Measurements from ENCODE around the gene ACTRT2.

The ACTRT2 gene

DNA sequence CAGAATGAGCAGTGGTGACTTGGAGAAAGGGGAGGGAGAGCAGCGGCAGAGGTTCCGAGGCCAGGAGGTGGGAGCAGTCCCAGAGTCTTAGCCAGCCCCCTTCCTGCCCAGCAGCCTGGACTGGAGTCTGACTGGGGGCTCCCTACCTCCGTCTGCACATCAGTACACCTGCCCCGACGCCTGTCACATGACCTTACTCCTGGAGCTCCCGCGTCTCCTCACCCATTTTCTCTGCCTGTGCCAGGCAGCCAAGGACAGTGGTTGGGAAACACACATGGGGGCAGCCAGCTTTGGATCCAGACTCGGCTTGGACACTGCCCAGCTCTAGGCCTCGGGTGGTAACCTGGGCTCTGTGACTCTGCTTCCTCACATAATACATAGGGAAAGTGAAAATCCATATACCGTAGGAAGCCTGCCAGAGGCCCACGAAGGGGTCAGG is 16.9 kb downstream of the ACTRT2 start:
- no peak for DNase-seq
- in situ Hi-C loops (cut with MboI; ENCODE audit: low pct_unique_long_range_greater_than_20kb, low sequenced_read_pairs): no loop called here

DNA sequence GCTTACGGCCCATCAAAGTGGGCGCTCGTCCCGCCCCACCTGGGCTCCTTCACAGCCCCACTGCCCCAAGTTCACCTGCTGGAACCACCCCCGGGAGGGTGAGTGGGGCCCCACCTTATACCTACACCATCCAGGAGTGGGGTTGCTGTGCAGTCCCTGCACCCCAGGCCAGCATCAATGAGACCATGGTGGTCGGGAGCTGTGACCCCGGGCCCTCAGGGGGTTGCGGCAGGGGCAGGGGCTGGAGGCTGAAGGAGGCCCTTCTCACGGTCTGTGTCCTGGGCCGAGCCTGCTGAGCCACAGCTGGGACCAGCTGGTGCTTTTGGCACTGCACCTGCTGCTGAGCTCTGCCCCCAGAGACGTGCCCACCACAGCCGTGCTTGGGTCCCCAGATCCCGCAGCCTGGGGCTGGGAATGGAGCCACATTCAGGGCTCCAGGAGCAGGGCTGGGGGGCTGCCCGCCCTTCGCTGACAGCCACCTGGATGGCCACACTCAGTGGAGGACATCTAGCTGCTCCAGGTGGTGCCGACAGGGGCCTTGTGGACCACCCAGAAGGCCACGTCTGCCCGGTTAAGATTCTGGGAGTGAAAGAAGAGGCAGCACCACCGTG is 17.4 kb downstream of the ACTRT2 start:
- in situ Hi-C loops (cut with MboI; ENCODE audit: low pct_unique_long_range_greater_than_20kb, low sequenced_read_pairs): no loop called here
- no peak for DNase-seq

DNA sequence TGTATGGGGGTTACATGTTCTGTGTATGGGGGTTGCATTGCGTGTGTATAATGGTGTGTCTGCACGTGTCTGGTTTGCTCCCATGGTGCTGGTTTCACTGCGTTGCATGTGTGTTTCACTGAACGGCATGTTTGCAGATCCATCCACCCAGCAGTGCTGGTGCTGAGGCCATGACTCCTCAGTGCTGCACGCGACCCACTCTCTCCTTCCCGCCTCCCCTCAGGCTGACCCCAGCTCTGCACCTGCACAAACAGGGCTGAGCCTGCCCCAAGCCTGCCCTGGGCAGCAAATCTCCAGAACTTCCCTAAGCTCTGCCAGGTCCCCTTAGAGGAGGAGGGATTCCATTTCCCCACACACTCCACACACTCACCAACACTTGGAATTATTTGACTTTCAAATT is 18.7 kb downstream of the ACTRT2 start:
- in situ Hi-C loops (cut with MboI; ENCODE audit: low pct_unique_long_range_greater_than_20kb, low sequenced_read_pairs): no loop called here
- DNase-seq: no peak

DNA sequence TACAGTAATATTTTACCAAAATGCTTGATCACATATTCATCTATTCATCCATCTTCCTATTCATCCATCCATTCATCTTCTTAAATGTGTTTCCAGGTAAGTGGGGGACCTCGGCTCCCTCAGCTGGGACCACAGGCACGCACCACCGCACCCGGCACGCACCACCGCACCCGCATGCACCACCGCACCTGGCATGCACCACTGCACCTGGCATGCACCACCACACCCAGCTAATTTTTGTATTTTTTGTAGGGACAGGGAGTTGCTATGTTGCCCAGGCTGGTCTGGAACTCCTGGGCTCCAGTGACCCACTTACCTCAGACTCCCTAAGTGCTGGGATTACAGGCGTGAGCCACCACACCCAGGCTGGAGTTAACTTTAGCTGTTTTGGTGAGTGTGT is 21.2 kb downstream of the ACTRT2 start:
- in situ Hi-C loops (cut with MboI; ENCODE audit: low pct_unique_long_range_greater_than_20kb, low sequenced_read_pairs): no loop called here
- no peak for DNase-seq

DNA sequence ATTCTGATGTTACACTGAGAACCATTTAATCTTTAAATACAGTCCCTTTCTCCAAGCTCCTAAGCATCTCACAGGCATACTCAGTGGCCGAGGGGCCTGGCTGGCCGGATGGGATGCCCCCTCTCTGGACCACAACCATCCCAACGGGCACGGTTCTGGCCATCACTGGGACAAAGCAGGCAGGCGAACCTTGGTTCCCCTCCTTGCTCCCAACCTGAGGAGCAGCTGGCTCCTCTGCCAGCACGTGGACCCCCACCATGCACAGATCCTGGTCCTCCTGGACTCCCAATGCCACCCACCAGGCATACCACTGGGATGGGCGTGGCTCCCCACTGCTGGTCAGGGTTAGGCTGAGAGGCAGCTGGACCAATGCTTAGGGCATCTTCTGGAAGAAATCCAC is 27.9 kb downstream of the ACTRT2 start:
- DNase-seq: no peak
- in situ Hi-C loops (cut with MboI; ENCODE audit: low pct_unique_long_range_greater_than_20kb, low sequenced_read_pairs): no loop called here

DNA sequence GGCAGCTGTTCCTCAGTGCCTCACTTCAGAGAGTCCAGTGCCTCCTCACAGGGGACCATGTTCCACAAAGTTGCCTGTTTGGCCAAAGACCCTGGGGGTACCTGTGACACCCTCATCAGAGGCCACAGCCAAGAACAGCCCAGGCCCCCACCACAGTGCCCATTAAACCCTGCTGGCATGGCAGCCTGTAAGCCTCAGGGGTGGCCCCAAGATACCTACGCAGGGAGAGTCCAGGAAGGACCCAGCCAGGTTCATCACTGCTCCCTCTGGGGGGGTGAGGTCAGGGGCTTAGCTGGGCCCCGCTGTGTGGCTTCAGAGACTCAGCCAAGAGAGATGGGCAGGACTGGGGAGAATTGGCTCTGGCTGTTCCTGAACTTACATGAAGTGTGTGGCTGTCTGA is 28.6 kb downstream of the ACTRT2 start:
- in situ Hi-C loops (cut with MboI; ENCODE audit: low pct_unique_long_range_greater_than_20kb, low sequenced_read_pairs): no loop called here
- no peak for DNase-seq

DNA sequence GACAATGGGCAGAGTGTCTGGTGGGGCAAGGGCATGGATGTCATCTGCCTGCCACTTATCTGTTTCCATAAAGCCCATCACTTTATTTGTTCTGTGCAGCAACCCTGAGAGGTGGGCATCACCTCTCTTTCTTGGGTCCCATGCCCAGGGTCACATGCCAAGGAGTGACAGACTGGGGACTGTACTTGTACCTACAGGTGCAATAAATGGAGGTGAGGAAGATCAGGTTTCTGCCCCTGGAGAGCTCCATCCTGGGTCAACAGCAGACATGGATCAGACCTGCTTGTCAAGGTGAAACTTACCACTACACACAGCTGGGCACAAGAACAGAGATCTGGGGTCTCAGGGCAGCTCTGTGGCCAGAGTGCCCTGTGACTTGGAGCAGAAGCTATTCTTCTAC is 29.3 kb downstream of the ACTRT2 start:
- no peak for DNase-seq
- in situ Hi-C loops (cut with MboI; ENCODE audit: low pct_unique_long_range_greater_than_20kb, low sequenced_read_pairs): no loop called here

DNA sequence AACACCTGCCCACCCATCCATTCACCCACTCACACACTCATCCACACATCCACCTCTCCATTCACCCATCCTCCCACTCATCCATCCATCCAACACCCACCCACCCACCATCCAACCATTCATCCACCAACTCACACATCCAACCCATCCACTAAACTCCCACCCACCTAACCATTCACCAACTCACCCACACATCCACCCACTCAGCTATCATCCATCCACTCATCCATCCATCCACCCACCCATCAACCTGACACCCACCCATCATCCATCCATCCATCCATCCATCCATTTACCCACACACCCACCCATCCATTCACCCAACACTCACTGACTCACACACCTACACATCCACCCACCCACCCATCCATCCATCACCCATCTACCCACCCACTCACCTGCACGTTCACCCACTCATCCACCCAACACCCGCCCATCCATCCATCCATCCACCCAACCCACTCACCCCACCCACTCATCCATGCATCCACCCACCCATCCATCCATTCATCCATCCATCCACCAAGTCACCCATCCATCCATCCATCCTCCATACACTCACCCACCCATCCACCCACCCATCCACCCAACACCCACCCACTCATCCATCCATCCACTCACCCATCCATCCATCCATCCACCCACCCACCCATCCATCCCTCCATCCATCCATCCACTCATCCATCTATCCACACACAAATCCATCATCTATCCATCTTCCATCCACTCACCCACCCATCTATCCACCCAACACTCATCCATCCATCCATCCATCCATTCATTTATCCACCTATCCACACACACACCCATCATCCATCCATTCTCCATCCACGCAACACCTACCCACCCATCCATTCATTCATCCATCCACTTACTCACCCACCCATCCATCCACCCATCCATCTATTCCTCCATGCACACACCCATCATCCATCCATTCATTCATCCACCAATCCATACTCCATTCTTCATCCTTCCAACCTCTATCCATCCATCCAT is 30.3 kb downstream of the ACTRT2 start:
- in situ Hi-C loops (cut with MboI; ENCODE audit: low pct_unique_long_range_greater_than_20kb, low sequenced_read_pairs): no loop called here
- no peak for DNase-seq

DNA sequence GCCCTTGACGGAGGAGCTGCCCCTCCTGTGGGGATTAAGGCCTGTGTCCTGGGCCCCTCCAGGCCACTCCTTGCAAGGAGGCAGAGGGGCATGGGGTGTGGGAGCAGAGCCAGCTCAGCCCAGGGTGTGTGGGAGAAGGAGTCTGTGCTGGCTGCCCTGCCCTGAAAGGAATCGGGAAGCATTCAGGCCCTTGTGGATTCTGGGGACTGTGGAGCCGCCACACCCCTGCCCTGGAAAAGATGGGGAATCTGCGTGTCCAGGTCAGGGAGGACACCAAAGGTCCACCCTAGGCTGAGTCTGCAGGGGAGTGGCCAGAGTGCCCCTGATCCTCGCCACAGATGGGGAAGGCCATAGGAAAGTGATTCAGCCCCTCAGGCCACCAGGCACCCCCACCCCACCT is 31.2 kb downstream of the ACTRT2 start:
- DNase-seq: no peak
- in situ Hi-C loops (cut with MboI; ENCODE audit: low pct_unique_long_range_greater_than_20kb, low sequenced_read_pairs): no loop called here

DNA sequence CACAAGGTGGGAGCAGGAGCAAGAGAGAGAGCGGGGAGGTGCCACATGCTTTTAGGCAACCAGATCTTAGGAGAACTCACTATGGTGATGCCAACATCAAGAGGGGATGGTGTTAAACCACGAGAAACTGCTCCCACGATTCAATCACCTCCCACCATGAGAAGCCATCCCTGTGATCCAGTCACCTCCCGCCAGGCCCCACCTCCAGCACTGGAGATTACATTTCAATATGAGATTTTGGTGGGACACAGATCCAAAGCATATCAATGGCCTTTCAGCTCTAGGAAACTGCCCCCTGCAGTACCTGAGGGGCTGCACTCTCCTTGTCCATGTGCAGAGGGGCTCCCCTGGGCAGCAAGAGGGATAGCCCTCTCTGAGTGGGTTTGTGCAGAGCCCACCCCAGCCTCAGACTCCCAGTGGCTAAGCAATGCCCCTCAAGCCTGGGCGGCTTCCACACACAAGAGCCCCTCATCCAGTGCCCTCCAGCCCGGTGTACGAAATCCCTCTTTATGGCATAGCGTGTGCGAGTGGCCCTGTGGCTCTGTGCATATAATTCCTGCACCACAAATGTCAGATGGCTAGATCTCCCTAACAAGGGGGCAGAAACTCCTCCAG is 32.2 kb downstream of the ACTRT2 start:
- in situ Hi-C loops (cut with MboI; ENCODE audit: low pct_unique_long_range_greater_than_20kb, low sequenced_read_pairs): no loop called here
- DNase-seq: no peak

DNA sequence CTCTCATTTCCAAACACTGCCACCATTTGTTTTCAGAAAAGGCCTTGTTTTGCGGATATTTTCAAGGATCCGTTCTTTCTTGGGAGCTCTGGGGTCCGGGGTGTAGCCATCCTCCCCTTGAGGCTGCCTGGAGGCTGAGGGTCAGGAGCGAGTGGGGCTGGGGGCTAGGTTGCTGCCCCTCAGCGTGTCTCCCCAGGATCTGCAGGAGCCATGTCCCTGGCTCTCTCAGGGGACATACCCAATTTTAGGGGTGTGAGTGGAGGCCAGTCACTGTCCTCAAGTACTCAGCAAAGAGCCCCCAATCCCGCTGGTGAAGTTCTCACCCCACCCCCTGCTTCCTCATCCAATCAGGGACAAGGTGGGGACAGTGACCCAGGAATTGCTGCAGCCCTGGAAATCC is 32.7 kb downstream of the ACTRT2 start:
- DNase-seq: no peak
- in situ Hi-C loops (cut with MboI; ENCODE audit: low pct_unique_long_range_greater_than_20kb, low sequenced_read_pairs): no loop called here

DNA sequence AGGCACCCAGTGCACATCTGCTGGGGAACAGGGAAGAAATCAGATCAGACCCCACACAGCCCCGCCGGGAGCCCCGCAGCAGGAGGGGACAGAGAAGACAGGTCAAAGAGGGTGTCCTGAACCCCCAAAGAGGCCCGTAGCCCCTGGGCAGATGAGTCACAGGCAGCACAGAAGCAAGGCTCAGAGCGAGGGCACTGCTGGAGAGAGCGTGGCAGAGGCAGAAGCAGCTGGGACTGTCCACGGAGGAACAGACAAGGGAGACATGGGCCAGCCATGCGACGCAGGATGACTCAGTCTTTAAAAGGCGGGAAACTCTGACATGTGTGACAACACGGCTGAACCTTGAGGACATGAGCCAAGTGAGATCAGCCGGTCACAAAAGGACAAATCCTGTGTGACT is 33.2 kb downstream of the ACTRT2 start:
- no peak for DNase-seq
- in situ Hi-C loops (cut with MboI; ENCODE audit: low pct_unique_long_range_greater_than_20kb, low sequenced_read_pairs): no loop called here

DNA sequence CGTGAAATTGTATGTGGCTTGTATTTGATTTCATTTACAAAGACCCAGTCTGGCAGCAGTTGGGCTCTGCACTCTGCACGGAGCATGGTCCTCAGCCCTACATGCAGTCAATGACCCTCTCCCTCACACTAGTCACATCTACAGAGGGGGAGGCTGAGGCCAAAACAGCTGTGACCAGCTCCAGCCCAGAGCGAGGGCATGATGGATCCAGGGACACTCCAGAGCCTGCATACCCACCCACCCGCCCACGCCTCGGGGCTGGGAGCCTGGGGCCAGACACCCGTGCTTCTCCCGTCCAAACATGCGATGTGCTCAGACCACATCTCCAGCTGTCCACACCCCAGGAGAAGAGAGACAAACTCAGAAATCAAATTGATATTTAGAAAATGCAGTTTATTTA is 33.8 kb downstream of the ACTRT2 start:
- in situ Hi-C loops (cut with MboI; ENCODE audit: low pct_unique_long_range_greater_than_20kb, low sequenced_read_pairs): no loop called here

DNA sequence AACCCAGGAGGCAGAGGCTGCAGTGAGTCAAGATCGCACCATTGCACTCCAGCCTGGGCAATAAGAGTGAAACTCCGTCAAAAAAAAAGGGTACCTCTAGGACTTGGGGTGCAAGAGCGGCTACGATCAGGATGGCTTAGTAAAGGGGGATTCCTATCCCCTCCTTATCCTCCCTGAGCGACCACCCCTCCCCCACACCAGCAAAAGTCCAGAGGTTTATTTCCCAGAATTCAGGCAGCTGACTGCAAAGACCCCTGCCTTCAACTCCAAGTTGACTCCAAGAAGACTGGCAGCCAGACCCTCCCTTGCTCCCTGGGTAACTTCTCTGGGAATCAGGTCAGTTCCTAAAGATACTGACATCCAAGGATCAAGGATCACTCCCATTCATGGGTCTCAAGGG is 35.4 kb downstream of the ACTRT2 start:
- DNase-seq: no peak
- in situ Hi-C loops (cut with MboI; ENCODE audit: low pct_unique_long_range_greater_than_20kb, low sequenced_read_pairs): no loop called here

More for the DNA sequence above, 33.8 kb downstream of the ACTRT2 start:
- DNase-seq: no peak

DNA sequence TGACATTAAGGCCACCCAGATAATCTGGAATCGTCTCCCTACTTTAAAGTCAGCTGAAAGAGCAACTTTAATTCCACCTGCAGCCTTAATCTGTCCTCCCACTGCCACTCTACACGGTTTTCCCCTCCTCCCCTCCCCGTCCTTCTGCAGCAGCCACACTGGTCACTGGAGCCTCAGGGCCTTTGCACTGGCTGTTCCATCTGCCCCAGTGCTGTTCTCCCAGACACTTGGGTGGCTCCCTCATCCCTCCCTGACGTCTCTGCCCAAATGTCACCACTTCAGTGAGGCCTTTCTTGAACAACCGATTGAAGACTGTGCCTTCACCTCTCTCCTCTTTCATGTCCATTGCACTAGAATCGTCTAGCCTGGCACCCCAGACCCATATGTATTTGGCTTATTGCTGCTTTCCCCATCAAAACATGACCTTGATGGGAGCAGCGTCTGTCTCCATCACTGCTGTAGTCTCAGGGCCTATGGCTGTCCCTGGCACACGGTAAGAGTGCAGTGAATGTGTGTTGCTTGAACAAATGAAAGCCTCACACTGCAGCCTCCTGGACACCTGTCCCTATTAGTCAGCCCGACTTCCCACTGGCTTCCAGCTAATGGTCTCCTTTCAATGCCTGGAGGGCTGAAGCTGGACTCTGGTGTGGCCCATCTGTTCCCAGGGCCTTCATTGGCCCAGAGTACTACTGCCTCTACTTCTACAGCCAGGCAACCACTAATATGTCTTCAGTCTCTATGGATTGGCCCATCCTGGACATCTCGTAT is 37.2 kb downstream of the ACTRT2 start:
- no peak for DNase-seq
- in situ Hi-C loops (cut with MboI; ENCODE audit: low pct_unique_long_range_greater_than_20kb, low sequenced_read_pairs): no loop called here

DNA sequence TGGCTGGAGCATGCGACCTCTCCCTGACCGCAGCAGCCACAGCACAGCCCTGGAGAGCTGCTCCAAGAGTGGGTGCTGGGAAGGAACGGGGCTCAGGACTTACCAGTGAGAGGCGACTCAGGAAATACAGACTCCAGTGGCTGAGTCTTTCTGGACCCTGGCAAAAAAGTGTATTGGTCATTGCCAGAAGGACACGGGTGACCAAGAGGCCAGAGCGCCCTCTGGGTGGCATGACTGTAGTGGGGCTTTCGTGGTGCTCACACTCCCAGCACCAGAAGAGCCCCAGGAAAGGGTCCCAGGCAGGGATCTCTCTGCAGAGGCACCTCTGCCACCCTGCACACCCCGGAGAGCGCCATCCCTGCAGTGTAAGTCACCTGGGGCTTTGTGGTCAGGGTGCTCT is 38.9 kb downstream of the ACTRT2 start:
- in situ Hi-C loops (cut with MboI; ENCODE audit: low pct_unique_long_range_greater_than_20kb, low sequenced_read_pairs): no loop called here
- DNase-seq: no peak

DNA sequence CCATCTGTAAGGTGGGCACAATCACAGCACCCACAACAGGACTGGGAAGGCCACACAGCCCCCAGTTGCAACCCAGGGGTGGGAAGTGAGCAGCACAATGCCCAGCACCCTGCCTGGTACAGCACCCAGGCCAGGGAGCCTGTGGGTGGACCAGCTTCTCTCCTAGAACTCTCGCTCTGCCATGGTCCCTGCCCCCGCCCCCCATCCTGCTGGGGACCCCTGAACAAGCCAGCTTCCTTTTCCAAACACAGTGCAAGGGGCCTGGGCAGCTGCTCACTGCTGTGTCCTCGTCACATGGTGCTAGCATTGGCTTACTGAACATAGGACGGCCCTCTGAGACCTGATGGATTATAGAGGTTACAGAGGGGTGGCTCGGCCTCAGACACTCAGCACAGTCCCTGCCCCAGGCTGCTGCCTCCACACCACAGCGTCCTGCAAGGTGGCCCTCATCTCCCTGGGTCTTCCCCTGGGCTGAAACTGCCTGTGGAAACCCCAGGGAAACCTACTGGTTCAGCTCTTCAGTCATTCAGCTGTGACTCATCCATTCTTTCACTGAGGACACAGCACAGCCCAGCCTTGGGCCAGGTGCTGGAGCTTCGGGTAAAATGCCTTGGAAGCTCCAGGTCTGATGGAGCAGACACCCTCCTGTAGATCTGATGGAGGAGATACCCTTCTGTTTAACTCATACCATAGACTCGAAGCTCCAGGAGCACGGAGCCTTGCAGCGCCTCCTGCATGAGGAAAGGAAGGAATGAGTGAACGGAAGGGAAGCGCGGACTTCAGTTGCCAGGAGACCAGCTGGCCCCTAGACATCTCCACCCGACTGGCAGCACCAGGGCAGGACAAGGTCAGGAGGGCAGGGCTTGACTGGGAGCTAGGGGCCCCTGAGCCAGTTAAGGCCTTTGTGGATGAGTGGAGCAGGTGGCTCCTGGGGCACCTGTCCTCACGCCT is 39.6 kb downstream of the ACTRT2 start:
- no peak for DNase-seq
- in situ Hi-C loops (cut with MboI; ENCODE audit: low pct_unique_long_range_greater_than_20kb, low sequenced_read_pairs): no loop called here

DNA sequence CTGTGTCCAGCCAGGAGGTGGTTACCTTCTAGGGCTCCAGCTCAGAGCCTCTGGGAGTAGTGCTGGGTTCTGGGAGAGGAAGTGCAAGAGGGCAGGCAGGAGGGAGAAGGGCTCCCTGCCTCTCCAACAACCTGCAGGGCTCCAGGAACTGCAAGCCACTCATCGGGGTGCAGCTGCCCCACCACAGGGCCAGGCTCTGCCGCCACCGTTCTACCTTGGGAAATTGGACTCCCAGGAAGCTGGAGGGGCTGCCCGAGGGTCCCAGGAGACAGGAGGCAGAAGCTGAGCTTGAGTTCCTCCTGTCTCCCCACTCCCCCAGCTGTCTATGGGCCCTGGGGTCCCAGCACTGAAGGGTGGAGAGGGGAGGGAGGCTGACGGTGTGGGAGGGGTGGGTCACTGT is 40.3 kb downstream of the ACTRT2 start:
- in situ Hi-C loops (cut with MboI; ENCODE audit: low pct_unique_long_range_greater_than_20kb, low sequenced_read_pairs): no loop called here
- DNase-seq: no peak
